OCI-LY7 (cell line): ENCODE results near the gene SUFU. TPM values are rescaled to one million over a fixed set of nuclear protein-coding genes. Genes with fewer than 3 reads are reported as not detected.

Experiments
- BruUV-seq: library from RNA; stranded (reverse); fragments of 400-500 nt; replicated peaks from 2 replicates; lab custom pipeline; 2021; lab: Mats Ljungman, UMichigan
- CTCF ChIA-PET: fragments of 300-600 bp; sonication (Branson Sonifier 250); formaldehyde crosslinking; loops from one replicate; lab custom pipeline; 2022; ENCODE audit warnings: antibody characterized with exemption; ENCODE audit not compliant: unreplicated experiment; lab: Charles Lee
- POLR2A ChIA-PET: fragments of 300-600 bp; sonication (Branson Sonifier 250); formaldehyde crosslinking; loops from one replicate; lab custom pipeline; 2022; ENCODE audit warnings: antibody characterized with exemption; lab: Charles Lee
- DNase-seq: peaks from one replicate; pipeline ENCODE4 v3.0.0-alpha.2; 2015; ENCODE audit warnings: low spot score
- H2AFZ ChIP-seq: fragments of 200-600 bp; sonication (generic), shearing (Covaris generic); 2 replicates; pipeline ENCODE4 v1.6.1; 2014; ENCODE audit warnings: mild to moderate bottlenecking, antibody characterized with exemption, low read length, moderate library complexity
- H3K27ac ChIP-seq: fragments of 200-600 bp; sonication (generic); 2 replicates; pipeline ENCODE4 v1.5.1; 2014; ENCODE audit warnings: mixed run types, low read depth, mild to moderate bottlenecking, moderate library complexity, low read length, inconsistent platforms; ENCODE audit not compliant: poor library complexity, severe bottlenecking
- H3K36me3 ChIP-seq: fragments of 200-600 bp; sonication (generic); 2 replicates; pipeline ENCODE4 v1.6.1; 2014; ENCODE audit warnings: mild to moderate bottlenecking, antibody characterized with exemption, low read length, moderate library complexity, mixed read lengths; ENCODE audit not compliant: insufficient read depth
- H3K4me1 ChIP-seq: fragments of 200-600 bp; sonication (generic); 2 replicates; pipeline ENCODE4 v1.5.1; 2014; ENCODE audit warnings: mild to moderate bottlenecking, low read length; ENCODE audit not compliant: insufficient read depth, poor library complexity, severe bottlenecking
- H3K4me2 ChIP-seq: fragments of 200-600 bp; sonication (generic); 2 replicates; pipeline ENCODE4 v1.6.1; 2014; ENCODE audit warnings: mild to moderate bottlenecking, low read length
- H3K4me3 ChIP-seq: fragments of 200-600 bp; sonication (generic); 2 replicates; pipeline ENCODE4 v1.5.1; 2014; ENCODE audit warnings: mild to moderate bottlenecking, low read depth, low read length; ENCODE audit not compliant: poor library complexity, severe bottlenecking
- H3K79me2 ChIP-seq: fragments of 200-600 bp; sonication (generic); 2 replicates; pipeline ENCODE4 v1.6.1; 2016; ENCODE audit warnings: low read depth, mild to moderate bottlenecking, low read length, moderate library complexity, mixed read lengths; ENCODE audit not compliant: insufficient read depth
- H3K9me2 ChIP-seq: fragments of 200-600 bp; sonication (generic); 2 replicates; pipeline ENCODE4 v1.6.1; 2016; ENCODE audit warnings: mild to moderate bottlenecking, low read length, mixed read lengths; ENCODE audit not compliant: insufficient read depth
- H3K9me3 ChIP-seq: fragments of 200-600 bp; sonication (generic); 2 replicates; pipeline ENCODE4 v1.6.1; 2014; ENCODE audit warnings: mild to moderate bottlenecking, mixed run types, low read length, mixed read lengths
- H4K20me1 ChIP-seq: fragments of 200-600 bp; sonication (generic); 2 replicates; pipeline ENCODE4 v1.6.1; 2014; ENCODE audit warnings: mild to moderate bottlenecking, antibody characterized with exemption, low read length, moderate library complexity, mixed read lengths; ENCODE audit not compliant: insufficient read depth
- EZH2phosphoT487 ChIP-seq: fragments of 200-600 bp; sonication (generic); IDR thresholded peaks from 2 replicates; pipeline ENCODE4 v1.6.1; 2018; ENCODE audit warnings: low read depth, borderline replicate concordance, mild to moderate bottlenecking, mixed run types, antibody characterized with exemption, low read length, moderate library complexity, mixed read lengths
- intact Hi-C: fragments of 100-400 bp; cut with micrococcal nuclease; formaldehyde crosslinking; loops from one replicate; pipeline ENCODE4 v1.10.0; 2022; ENCODE audit not compliant: unreplicated experiment
- total RNA-seq, 2 experiments: library from RNA; depleted of rRNA in 1 of 2; stranded (reverse); fragments of >200 nt in 1 of 2; shearing (Covaris generic) in 1 of 2; gene quantifications; 2 replicates each; pipeline ENCODE4 v1.2.3, GENCODE V29; 2014 to 2022
- TF ChIP-seq, protein P1 (sequence below): fragments of 200-600 bp; sonication (generic); conservative IDR thresholded peaks from 2 replicates; pipeline ENCODE4 v1.5.1; 2014; ENCODE audit warnings: mild to moderate bottlenecking, antibody characterized with exemption, low read length, moderate library complexity, mixed read lengths

Gene SUFU
- total RNA-seq, 2 experiments from 2014 or later = 4.9 to 10.0 TPM

DNA sequence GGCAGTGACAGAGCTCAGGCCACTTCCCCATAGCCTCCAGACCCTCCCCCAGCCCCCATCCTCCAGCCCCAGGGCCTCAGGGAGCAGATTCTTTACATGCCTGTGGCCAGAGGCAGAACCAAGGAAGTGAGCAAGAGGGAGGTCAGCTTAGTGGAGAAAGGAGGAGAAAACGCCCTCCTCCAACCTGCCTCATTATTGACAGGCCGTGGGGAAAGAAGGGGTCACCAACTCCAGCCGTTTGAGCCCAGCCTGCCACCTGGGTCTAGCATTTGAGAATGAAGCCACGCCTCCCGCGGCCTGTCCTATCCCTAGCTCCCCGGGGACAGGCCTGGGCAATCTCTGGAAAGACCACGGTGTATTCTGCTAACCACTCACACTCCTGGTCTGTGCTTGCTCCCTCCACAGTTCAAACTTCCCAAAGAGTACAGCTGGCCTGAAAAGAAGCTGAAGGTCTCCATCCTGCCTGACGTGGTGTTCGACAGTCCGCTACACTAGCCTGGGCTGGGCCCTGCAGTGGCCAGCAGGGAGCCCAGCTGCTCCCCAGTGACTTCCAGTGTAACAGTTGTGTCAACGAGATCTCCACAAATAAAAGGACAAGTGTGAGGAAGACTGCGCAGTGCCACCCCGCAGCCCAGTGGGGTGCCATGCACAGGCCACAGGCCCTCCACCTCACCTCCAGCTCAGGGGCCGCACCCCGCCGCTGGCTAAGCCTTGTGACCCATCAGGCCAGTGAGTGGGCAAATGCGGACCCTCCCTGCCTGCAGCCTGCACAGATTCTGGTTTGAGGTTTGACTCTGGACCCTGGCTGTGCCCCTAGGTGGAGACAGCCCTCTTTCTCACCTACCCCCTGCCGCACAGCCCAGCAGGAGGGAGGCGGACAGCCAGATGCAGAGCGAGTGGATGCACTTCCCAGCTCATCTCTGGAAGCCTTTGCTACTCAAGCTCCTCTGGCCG is 126.2 kb downstream of the SUFU start:
- Histone ChIP-seq H3K36me3 (no peaks in the 10 kb centered on the region), H3K9me2 (no peaks in the 10 kb centered on the region), H3K4me3 (no peak overlapping the region), H2AFZ (no peak overlapping the region), H3K9me3 (no peaks in the 10 kb centered on the region), H3K79me2 (no peaks in the 10 kb centered on the region), H3K4me1 (peaks cover 31% of the 10 kb centered on the region), H3K4me2 (no peak overlapping the region), H4K20me1 (no peaks in the 10 kb centered on the region), H3K27ac (no peak overlapping the region)
- TF ChIP-seq EZH2phosphoT487 = no peak
- TF ChIP-seq, protein P1, sequence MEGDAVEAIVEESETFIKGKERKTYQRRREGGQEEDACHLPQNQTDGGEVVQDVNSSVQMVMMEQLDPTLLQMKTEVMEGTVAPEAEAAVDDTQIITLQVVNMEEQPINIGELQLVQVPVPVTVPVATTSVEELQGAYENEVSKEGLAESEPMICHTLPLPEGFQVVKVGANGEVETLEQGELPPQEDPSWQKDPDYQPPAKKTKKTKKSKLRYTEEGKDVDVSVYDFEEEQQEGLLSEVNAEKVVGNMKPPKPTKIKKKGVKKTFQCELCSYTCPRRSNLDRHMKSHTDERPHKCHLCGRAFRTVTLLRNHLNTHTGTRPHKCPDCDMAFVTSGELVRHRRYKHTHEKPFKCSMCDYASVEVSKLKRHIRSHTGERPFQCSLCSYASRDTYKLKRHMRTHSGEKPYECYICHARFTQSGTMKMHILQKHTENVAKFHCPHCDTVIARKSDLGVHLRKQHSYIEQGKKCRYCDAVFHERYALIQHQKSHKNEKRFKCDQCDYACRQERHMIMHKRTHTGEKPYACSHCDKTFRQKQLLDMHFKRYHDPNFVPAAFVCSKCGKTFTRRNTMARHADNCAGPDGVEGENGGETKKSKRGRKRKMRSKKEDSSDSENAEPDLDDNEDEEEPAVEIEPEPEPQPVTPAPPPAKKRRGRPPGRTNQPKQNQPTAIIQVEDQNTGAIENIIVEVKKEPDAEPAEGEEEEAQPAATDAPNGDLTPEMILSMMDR = no peak
- intact Hi-C loops = no loop called here
- CTCF ChIA-PET = no interaction called here
- no TSS peak for BruUV-seq
- POLR2A ChIA-PET = no interaction called here
- no peak for DNase-seq

DNA sequence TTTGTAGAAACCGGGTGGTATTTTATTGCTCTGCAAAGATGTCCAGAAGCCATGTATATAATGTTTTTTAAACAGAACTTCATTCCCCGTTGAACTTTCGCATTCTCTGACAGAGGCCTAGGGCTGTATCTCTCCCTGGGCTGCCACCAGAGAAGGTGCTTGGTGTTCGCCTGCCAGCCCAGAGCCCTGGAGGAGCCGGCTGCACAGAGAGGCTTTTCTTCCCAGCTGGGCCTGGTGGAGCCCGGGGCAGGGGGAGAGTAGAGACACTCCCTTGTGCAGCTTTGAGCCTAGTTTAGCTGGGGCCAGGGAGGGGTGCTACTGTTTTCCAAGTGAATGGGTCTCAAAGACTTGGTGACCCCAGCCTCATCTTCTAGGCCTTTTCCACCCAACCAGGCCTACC is 126.9 kb downstream of the SUFU start:
- no peaks in the 10 kb centered on the region for H3K79me2 ChIP-seq
- no peak overlapping the region for H3K27ac ChIP-seq
- no peak for DNase-seq
- no peak overlapping the region for H3K4me2 ChIP-seq
- no TSS peak for BruUV-seq
- intact Hi-C loops = no loop called here
- H3K9me3 ChIP-seq = no peaks in the 10 kb centered on the region
- CTCF ChIA-PET = no interaction called here
- H4K20me1 ChIP-seq = no peaks in the 10 kb centered on the region
- POLR2A ChIA-PET = no interaction called here
- no peaks in the 10 kb centered on the region for H3K9me2 ChIP-seq
- no peaks in the 10 kb centered on the region for H3K36me3 ChIP-seq
- TF ChIP-seq, protein P1 = no peak
- no peak for TF ChIP-seq EZH2phosphoT487
- no peak overlapping the region for H3K4me3 ChIP-seq
- H2AFZ ChIP-seq = no peak overlapping the region
- H3K4me1 ChIP-seq = peaks cover 31% of the 10 kb centered on the region
